ENCODE results near the gene NKAIN2.

Gene NKAIN2

GRCh38 chr6:124522335-124522734 is 718.7 kb downstream of the NKAIN2 start:
- H3K4me3 ChIP-seq (ENCODE audit: low read depth, low read length): no peak overlapping the region
- no peak for TF ChIP-seq CTCF (IDR thresholded peaks at IDR 0.05; ENCODE audit: low read depth, low read length, missing control alignments)
- in situ Hi-C loops (cut with HindIII; ENCODE audit: low sequenced_read_pairs): no loop called here
- DNase-seq (ENCODE audit: low read depth): no peak

- in situ Hi-C loops (cut with HindIII; ENCODE audit: low sequenced_read_pairs): no loop called here
- no peak overlapping the region for H3K4me3 ChIP-seq (ENCODE audit: low read depth, low read length)
- DNase-seq (ENCODE audit: low read depth): no peak
- no peak for TF ChIP-seq CTCF (IDR thresholded peaks at IDR 0.05; ENCODE audit: low read depth, low read length, missing control alignments)
These were observed 721.0 kb downstream of the NKAIN2 start for GRCh38 chr6:124524491-124525200.

GRCh38 chr6:124530926-124531325 is 727.3 kb downstream of the NKAIN2 start:
- TF ChIP-seq CTCF (IDR thresholded peaks at IDR 0.05; ENCODE audit: low read depth, low read length, missing control alignments): no peak
- H3K4me3 ChIP-seq (ENCODE audit: low read depth, low read length): no peak overlapping the region
- in situ Hi-C loops (cut with HindIII; ENCODE audit: low sequenced_read_pairs): no loop called here
- DNase-seq (ENCODE audit: low read depth): no peak

- no peak overlapping the region for H3K4me3 ChIP-seq (ENCODE audit: low read depth, low read length)
- in situ Hi-C loops (cut with HindIII; ENCODE audit: low sequenced_read_pairs): no loop called here
- DNase-seq (ENCODE audit: low read depth): no peak
- TF ChIP-seq CTCF (IDR thresholded peaks at IDR 0.05; ENCODE audit: low read depth, low read length, missing control alignments): no peak
These were observed 731.6 kb downstream of the NKAIN2 start for GRCh38 chr6:124535299-124535698.

GRCh38 chr6:124535746-124536145 is 732.1 kb downstream of the NKAIN2 start:
- H3K4me3 ChIP-seq (ENCODE audit: low read depth, low read length): no peak overlapping the region
- DNase-seq (ENCODE audit: low read depth): peak; percentile 3
- no peak for TF ChIP-seq CTCF (IDR thresholded peaks at IDR 0.05; ENCODE audit: low read depth, low read length, missing control alignments)
- in situ Hi-C loops (cut with HindIII; ENCODE audit: low sequenced_read_pairs): no loop called here

GRCh38 chr6:124536157-124536841 is 732.6 kb downstream of the NKAIN2 start:
- no peak overlapping the region for H3K4me3 ChIP-seq (ENCODE audit: low read depth, low read length)
- no peak for DNase-seq (ENCODE audit: low read depth)
- TF ChIP-seq CTCF (IDR thresholded peaks at IDR 0.05; ENCODE audit: low read depth, low read length, missing control alignments): no peak
- in situ Hi-C loops (cut with HindIII; ENCODE audit: low sequenced_read_pairs): no loop called here
